Measurements from ENCODE around the gene PTPRE. TPM values are rescaled to one million over a fixed set of nuclear protein-coding genes. Genes with fewer than 3 reads are reported as not detected.
"Not testable (repeated sequence)": the region's sequence is repeated elsewhere in the genome, so short reads cannot be mapped to it uniquely, and the experiment has no call there.

Gene PTPRE
- total RNA-seq, 1 experiment from 2014 or later = 0.69 TPM

DNA sequence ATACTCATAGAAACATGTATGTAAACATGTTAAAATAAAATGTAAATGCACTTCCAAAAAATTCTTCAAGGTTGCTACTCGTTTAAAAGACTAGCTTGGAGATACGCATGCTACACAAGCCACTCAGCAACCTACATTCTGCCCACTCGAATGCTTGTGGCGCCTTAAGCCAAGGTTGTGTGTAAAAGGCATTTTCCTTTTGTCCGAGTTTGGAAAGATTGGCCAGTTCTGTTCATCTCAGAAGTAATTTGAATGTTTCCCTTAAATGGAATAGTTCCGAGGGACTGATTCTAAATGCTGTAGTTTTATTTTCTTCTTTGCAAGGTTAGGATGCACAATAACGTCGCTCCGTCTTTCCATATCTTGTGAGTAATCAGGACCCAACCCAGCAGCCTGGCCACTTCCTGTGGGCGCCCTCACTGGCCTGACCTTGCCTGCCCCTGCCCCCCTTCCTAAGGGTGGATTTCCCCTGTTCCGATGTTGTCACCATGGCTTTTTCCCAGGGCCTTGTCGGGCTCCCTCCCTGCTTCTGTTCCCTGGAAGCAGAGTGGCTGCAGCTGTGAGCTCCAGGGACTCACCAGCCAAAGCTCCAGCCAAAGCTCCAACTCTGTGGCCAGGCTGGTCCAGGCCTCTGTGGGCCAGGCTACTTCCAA is 70.6 kb downstream of the PTPRE start:
- DNase-seq = peak; percentile 56
- Histone ChIP-seq H3K36me3 (replicated peaks; ENCODE audit: control insufficient read depth, insufficient read depth, low read length) (no peaks in the 10 kb centered on the region), H3K4me3 (ENCODE audit: insufficient read depth, low read depth, low read length) (no peak overlapping the region), H3K27me3 (ENCODE audit: control insufficient read depth, insufficient read depth, low read length) (no peaks in the 10 kb centered on the region)

DNA sequence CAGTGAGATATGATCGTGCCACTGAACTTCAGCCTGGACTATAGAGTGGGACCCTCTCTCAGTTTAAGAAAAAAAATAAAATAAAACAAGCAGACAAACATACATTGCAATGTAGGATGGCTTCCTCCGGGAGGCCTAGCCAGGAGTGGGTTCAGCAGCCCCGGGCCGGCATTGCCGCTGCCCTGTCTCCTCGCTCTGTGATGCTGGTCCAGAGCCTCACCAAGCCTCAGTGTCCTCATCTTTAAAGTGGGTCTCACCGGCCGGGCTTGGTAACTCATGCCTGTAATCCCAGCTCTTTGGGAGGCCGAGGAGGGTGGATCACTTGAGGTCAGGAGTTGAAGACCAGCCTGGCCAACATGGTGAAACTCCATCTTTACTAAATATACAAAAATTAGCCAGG is 71.6 kb downstream of the PTPRE start:
- no peak overlapping the region for H3K4me3 ChIP-seq (ENCODE audit: insufficient read depth, low read depth, low read length)
- no peak for DNase-seq
- no peaks in the 10 kb centered on the region for H3K36me3 ChIP-seq (replicated peaks; ENCODE audit: control insufficient read depth, insufficient read depth, low read length)
- H3K27me3 ChIP-seq (ENCODE audit: control insufficient read depth, insufficient read depth, low read length) = no peaks in the 10 kb centered on the region

GRCh38 chr10:127979045-127979444 is 72.1 kb downstream of the PTPRE start:
- no peaks in the 10 kb centered on the region for H3K36me3 ChIP-seq (replicated peaks; ENCODE audit: control insufficient read depth, insufficient read depth, low read length)
- no peaks in the 10 kb centered on the region for H3K27me3 ChIP-seq (ENCODE audit: control insufficient read depth, insufficient read depth, low read length)
- no peak for DNase-seq
- no peak overlapping the region for H3K4me3 ChIP-seq (ENCODE audit: insufficient read depth, low read depth, low read length)

GRCh38 chr10:127979566-127979965 is 72.7 kb downstream of the PTPRE start:
- no peak for DNase-seq
- no peaks in the 10 kb centered on the region for H3K27me3 ChIP-seq (ENCODE audit: control insufficient read depth, insufficient read depth, low read length)
- H3K36me3 ChIP-seq (replicated peaks; ENCODE audit: control insufficient read depth, insufficient read depth, low read length) = no peaks in the 10 kb centered on the region
- no peak overlapping the region for H3K4me3 ChIP-seq (ENCODE audit: insufficient read depth, low read depth, low read length)

DNA sequence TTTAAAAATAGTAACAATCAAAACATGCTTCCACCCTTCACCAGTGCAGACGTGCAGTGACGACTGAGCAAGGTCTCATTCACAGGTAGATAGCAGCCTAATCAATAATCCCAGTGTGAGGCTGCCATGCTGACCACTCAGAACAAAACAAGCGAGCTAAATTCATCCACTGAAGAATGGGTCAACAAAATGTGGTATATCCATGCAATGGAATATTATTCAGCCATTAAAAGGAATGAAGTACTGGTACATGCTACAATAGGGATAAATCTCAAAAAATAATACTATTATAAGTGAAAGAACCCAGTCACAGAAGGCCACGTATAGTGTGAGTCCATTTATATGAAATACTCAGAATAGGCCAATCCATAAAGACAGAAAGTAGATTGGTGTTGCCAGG is 74.0 kb downstream of the PTPRE start:
- Histone ChIP-seq H3K4me3 (ENCODE audit: insufficient read depth, low read depth, low read length) (no peak overlapping the region), H3K27me3 (ENCODE audit: control insufficient read depth, insufficient read depth, low read length) (no peaks in the 10 kb centered on the region), H3K36me3 (replicated peaks; ENCODE audit: control insufficient read depth, insufficient read depth, low read length) (no peaks in the 10 kb centered on the region)
- DNase-seq = no peak

DNA sequence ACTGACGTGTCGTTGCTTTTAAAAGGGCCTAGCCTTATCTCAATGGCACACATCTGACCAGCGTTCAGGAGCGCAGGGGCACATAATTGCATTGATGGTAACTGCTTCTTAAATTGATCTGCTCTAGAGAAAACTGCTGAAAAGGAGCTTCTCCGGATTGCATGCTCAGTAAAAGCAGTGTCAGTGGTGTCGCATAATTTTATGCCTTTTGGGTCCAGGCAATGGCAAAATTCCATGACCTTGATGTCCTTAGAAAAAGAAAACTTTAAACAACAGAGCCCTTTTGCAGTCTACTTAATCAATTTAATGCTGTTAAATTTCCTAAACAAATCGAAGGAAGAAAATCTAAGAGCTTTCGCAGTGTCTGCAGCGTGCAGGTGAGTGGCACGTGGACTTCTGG is 75.7 kb downstream of the PTPRE start:
- Histone ChIP-seq H3K36me3 (replicated peaks; ENCODE audit: control insufficient read depth, insufficient read depth, low read length) (no peaks in the 10 kb centered on the region), H3K27me3 (ENCODE audit: control insufficient read depth, insufficient read depth, low read length) (no peaks in the 10 kb centered on the region), H3K4me3 (ENCODE audit: insufficient read depth, low read depth, low read length) (no peak overlapping the region)
- DNase-seq = no peak

DNA sequence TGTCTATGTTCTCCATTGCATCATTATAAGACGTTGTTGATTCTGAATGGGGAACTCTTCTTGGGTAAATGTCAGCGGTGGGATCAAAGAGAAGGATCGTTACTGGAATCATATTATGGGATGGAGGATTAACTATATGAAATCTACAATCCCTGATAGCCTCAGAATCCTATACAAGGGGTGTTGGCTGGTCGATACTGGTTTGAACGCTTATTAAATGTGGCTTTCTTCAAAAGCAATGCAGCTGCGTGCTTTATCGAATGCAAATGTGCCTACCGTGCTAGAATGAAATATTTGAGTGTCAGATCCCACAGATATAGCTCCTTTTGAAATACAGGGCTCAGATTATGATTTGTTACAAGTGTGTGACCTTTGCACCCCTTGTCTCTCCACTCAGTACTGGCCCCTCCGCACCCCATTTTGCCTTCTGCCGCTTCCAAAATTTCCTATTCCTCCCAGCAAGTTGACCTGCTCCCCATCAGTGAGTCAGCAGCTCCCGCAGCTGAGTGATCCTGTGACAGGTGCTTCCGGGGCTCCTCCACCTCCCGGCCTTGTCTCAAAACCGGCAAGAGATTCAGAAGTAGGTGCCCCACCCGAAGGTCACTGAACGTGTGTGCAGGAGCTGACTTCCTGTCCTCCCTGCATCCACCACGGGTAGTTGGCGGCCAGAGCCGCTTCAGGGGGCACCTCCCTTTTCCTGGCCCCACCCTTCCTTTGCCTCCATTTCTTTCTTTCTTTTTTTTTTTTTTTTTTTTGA is 76.6 kb downstream of the PTPRE start:
- H3K27me3 ChIP-seq (ENCODE audit: control insufficient read depth, insufficient read depth, low read length) = no peaks in the 10 kb centered on the region
- no peak for DNase-seq
- H3K4me3 ChIP-seq (ENCODE audit: insufficient read depth, low read depth, low read length) = no peak overlapping the region
- H3K36me3 ChIP-seq (replicated peaks; ENCODE audit: control insufficient read depth, insufficient read depth, low read length) = no peaks in the 10 kb centered on the region

DNA sequence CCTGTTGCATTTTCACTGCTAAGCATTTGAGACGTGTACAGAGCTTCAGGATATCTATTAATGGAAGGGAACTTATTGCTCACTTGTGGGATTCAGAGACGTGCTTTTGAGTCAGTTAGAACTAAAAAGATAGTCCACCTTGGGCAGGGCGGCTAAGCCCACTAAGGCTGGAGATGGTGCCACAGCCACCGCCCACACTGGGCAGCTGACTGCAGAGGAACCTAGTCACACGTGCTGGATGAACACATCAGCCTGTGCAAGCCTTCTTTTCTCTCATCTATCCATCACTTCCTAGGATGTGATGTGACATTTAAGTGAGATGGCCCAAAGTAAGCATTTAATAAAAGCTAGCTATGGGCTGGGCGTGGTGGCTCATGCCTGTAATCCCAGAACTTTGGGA is 78.0 kb downstream of the PTPRE start:
- H3K36me3 ChIP-seq (replicated peaks; ENCODE audit: control insufficient read depth, insufficient read depth, low read length) = no peaks in the 10 kb centered on the region
- no peak for DNase-seq
- H3K4me3 ChIP-seq (ENCODE audit: insufficient read depth, low read depth, low read length) = no peak overlapping the region
- no peaks in the 10 kb centered on the region for H3K27me3 ChIP-seq (ENCODE audit: control insufficient read depth, insufficient read depth, low read length)

GRCh38 chr10:127986531-127987466 is 79.9 kb downstream of the PTPRE start:
- H3K4me3 ChIP-seq (ENCODE audit: insufficient read depth, low read depth, low read length) = no peak overlapping the region
- no peak for DNase-seq
- H3K36me3 ChIP-seq (replicated peaks; ENCODE audit: control insufficient read depth, insufficient read depth, low read length) = no peaks in the 10 kb centered on the region
- no peaks in the 10 kb centered on the region for H3K27me3 ChIP-seq (ENCODE audit: control insufficient read depth, insufficient read depth, low read length)

- Histone ChIP-seq H3K36me3 (replicated peaks; ENCODE audit: control insufficient read depth, insufficient read depth, low read length) (no peaks in the 10 kb centered on the region), H3K27me3 (ENCODE audit: control insufficient read depth, insufficient read depth, low read length) (no peaks in the 10 kb centered on the region), H3K4me3 (ENCODE audit: insufficient read depth, low read depth, low read length) (no peak overlapping the region)
- DNase-seq = no peak
These were observed 80.8 kb downstream of the PTPRE start for GRCh38 chr10:127987467-127988380.

DNA sequence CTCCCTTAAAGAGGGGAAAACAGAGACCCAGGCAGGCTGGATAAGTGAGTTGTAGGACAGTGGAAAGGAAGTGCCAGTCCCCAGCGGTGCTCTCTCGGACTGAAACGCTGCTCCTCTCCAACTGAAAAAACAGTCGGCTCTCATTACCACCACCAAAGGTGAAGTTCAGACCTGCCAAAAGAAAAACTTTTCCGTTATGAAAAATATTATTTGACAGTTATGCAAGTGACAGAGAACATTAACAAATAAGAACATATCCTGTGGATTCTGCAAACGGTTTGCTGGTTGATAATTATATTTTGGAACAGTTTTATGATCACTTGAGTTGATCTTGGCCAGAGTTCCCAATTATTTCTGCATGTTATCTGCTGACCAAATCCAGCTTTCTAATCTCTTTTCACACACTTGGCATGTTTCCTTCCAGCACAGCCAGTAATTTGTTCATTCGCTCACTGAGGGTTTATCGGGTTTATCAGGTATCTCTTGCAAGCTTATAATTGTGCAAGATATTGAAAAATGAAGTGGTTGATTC is 82.6 kb downstream of the PTPRE start:
- H3K27me3 ChIP-seq (ENCODE audit: control insufficient read depth, insufficient read depth, low read length) = no peaks in the 10 kb centered on the region
- H3K4me3 ChIP-seq (ENCODE audit: insufficient read depth, low read depth, low read length) = no peak overlapping the region
- no peaks in the 10 kb centered on the region for H3K36me3 ChIP-seq (replicated peaks; ENCODE audit: control insufficient read depth, insufficient read depth, low read length)
- DNase-seq = no peak

DNA sequence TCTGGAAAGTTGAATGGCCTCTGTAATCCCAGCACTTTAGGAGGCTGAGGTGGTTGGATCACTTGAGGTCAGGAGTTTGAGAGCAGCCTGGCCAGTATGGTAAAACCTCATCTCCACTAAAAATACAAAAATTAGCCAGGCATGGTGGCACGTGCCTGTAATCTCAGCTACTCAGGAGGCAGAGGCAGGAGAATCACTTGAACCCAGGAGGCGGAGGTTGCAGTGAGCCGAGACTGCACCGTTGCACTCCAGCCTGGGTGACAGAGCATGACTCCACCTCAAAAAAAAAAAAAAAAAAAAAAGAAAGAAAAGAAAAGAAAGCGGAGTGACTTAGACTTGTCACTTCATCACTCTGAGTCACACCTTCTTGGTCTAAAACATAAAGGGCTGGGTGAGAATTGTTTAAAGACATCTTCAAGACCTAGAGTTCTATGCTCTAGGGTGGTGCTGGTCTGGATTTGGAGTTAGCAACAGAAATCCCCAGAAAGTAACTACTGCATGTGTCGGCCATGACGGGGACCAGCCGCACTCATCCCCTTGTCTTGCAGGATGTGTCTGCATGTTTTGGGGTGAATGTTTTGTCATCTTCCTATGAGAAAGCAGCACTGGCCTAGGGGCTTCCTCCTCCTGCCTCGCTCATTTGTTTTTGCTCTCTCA is 83.4 kb downstream of the PTPRE start:
- DNase-seq = not testable (repeated sequence)

DNA sequence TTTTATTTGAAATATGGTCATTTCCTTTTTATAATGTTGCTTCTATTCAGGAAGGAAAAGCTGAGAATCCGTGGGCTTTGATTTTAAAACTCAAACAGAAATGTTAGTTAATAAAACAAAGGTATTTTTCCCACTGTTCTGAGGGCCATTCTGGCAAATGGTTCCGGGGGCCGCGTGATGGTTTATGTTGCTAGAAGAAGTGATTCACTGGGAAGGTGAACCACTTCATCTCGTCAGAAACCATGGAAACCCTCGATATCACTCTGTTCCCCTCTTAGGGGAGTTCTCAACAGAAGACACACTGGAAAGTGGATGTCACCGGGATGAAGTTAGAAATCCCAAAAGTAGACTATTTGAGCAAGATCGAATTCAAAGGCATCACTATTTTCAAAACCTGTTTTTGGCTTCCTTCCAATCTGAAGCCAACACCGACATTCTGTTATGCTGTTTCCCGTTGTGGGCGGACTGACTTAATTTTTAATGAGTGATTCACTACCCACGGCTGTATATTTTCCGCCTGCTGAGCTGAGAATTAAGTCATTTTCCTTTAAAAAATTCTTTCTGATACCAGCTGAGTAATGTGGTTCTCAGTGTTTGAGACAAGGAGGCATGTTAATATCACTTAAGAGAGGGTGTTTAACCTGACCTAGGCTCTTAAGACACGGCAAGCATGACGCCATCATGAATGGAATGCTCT is 84.1 kb downstream of the PTPRE start:
- no peak for DNase-seq
- H3K4me3 ChIP-seq (ENCODE audit: insufficient read depth, low read depth, low read length) = no peak overlapping the region
- no peaks in the 10 kb centered on the region for H3K27me3 ChIP-seq (ENCODE audit: control insufficient read depth, insufficient read depth, low read length)
- no peaks in the 10 kb centered on the region for H3K36me3 ChIP-seq (replicated peaks; ENCODE audit: control insufficient read depth, insufficient read depth, low read length)

More for the DNA sequence above, 83.4 kb downstream of the PTPRE start:
- H3K4me3 ChIP-seq (ENCODE audit: insufficient read depth, low read depth, low read length); H3K27me3 ChIP-seq (ENCODE audit: control insufficient read depth, insufficient read depth, low read length); H3K36me3 ChIP-seq (replicated peaks; ENCODE audit: control insufficient read depth, insufficient read depth, low read length): not testable (repeated sequence)

All from H7 (cell line).